ENCODE measurements around the gene NDEL1.
"Not testable (repeated sequence)": the region's sequence is repeated elsewhere in the genome, so short reads cannot be mapped to it uniquely, and the experiment has no call there.

Gene NDEL1

DNA sequence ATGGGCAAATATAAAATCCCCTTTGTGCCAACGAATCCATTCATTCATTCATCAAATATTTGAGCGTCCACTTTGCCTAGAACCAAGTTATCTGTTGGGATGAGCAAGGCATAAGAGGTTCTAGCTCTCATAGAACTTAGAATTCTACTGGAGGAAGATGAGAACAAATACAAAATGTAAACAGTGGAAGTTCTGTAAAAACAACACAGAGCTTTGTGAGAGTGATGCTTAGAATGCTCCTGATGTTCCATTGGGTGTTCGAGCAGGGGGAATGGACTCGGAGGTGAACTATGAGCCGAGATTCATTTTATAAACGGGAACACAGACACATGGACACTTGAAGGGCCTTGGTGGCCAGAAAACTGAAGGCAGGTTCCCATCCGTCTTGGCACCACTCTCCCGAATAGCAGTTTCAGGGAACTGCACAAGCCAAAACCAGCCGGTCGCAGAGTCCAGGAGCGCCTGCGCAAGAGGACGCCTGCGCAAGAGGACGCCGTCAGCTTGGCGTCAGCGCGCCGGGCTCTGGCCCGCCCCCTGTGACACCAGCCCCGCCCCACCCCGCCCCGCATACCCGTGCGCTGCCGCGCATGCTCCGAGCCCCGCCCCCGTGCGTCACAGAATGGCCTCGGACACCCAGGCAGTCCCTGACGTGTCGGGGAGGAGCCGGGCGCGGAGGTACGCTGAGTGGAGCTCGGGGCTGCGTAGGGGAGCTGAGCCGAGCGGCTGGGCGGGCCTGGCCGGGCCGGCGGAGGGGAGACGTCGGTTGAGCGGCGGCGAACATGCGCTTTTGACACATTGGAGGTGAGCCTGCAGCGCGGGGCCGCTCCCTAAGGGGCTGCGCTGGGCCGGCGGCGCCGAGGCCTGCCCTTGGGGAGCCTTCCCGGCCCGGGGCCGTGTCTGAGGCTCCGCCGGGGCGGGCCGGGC, at the start of gene NDEL1:
Gene NDEL1 (plus strand): TSS at position 640 of the 924 bp plus-strand sequence. CDS start 8,388 bp downstream, outside the sequence.
- peak; percentile 100 for DNase-seq

GRCh38 chr17:8386841-8387240, 48.8 kb upstream of the NDEL1 start:
- no peak for DNase-seq

- DNase-seq = no peak
These were observed 47.6 kb upstream of the NDEL1 start for GRCh38 chr17:8387914-8388651.

- no peak for DNase-seq
These were observed 44.0 kb upstream of the NDEL1 start for GRCh38 chr17:8391711-8392110.

DNA sequence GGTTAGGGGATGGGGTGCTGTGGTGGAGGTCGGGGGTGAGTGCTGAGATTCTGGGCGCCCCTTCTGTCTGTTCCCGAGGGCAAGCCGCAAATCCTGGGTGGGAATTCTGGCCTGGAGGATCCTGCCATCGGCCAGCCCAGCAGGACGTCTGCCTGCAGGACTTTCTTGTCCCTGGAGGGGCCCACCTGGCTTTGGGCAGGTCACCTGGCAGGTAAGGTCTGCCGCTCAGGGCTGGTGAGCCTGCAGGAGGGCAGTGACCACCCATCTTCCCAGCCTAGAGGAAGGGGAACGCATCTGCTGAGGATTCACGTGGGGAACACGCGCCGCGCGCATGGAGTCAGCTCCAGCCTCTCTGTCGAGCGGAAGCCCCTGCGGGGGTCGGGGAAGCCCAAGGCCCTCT, 43.4 kb upstream of the NDEL1 start:
- DNase-seq = peak; percentile 41

DNA sequence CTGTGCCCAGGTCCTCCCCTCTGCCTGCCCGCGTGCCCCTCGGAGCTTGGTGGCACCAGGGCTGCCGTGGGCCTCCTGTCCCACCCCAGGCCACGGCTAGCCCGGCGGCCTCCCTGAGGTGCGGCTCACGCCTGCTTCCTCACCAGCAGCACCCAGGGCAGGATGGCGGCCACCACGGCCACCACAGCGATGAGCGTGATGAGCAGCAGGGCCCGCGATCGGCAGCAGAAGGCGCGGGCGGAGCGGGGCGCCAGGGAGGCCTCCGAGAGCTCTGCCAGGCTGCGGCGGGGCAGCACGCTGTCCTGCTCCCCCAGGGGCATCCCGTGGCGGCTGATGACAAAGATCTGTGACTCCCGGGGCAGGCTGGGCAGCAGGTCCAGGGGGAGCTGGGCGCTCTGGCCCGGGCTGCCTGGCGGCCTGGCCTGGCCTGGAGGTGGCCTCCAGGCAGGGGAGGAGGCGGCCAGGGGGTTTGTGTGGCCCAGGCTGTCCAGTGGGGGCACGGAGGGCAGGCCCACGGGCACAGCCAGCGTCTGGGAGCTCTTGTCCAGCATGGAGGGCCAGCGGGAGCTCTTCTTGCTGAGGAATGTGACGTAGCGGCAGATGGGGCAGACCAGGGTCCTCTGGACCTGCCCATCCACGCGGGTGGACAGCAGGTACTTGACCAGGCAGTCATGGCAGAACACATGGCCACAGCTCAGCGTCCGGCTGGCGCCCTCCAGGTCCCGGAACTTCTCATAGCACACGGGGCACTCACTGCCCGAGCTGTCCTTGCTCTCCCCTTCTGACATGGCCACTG, 42.8 kb upstream of the NDEL1 start:
- DNase-seq = peak; percentile 57

- DNase-seq = peak; percentile 70
These were observed 42.0 kb upstream of the NDEL1 start for GRCh38 chr17:8393470-8394231.

DNA sequence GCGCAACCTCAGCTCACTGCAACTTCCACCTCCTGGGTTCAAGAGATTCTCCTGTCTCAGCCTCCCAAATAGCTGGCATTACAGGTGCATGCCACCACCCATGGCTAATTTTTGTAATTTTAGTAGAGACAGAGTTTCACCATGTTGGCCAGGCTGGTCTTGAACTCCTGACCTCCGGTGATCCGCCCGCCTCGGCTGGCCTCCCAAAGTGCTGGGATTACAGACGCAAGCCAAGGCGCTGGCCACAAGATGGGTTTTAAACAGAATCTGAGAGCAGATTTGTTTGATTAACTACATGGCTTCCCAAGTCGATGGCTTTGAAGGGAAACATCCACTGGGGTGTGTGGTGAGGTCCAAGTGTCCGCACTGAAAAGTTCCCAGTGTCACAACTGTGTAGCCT, 41.2 kb upstream of the NDEL1 start:
- not testable (repeated sequence) for DNase-seq

GRCh38 chr17:8397636-8398035, 38.0 kb upstream of the NDEL1 start, which contains the start of gene RNF222:
TSS of gene RNF222 (minus strand) at chr17:8397827. CDS start at chr17:8393461, 4,366 bp downstream.
- peak; percentile 81 for DNase-seq

- no peak for DNase-seq
These were observed 36.7 kb upstream of the NDEL1 start for GRCh38 chr17:8398980-8399379.

GRCh38 chr17:8401107-8401506, 34.6 kb upstream of the NDEL1 start:
- no peak for DNase-seq

GRCh38 chr17:8402921-8403536, 32.7 kb upstream of the NDEL1 start:
- DNase-seq = peak; percentile 32

DNA sequence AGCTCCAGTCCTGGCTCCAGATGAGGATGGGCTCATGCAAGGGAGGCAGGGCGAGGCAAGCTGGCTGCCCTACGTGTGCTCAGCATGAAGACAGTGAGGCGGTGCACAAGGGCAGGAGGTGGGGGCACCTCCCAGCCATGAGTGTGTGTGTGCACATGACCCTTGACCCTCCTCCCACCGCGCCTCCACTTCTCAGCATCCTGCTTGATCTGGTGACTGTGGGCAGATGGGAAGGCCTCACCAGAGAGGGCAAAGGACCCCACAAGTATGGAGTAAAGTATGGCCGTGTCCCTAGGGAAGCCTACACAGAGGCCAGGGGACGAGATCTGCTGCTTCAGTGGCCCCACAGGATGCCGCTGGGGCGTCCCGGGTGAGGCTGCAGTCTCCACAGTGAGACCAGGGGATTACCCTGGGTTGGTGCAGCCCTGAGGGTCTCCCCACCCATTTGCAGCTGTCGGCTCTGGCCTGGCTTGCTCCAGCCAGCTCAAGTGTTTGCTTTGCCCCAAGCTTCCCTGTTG, 30.1 kb upstream of the NDEL1 start:
- DNase-seq = no peak

DNA sequence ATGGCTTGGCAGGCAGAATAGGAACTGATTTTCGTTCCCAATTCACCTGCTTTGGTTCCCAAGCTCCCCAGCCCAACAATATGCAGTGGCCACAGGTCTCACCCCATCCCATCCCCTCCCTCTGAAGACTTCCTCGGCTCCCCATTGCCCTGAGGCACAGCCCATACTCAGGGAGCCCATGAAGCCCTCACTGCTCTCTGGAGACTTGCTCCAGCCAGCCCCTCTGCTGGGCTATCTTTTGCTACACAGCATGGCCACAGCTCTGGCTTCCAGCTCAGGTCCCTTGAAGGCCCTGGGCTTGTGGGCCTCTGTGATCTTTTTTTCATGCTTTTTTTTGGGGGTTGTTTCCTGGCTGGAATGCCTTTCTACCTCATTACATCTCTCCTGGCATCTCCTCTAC, 29.5 kb upstream of the NDEL1 start:
- no peak for DNase-seq

GRCh38 chr17:8408371-8408770, 27.3 kb upstream of the NDEL1 start:
- peak; percentile 95 for DNase-seq

- DNase-seq = peak; percentile 96
These were observed 25.5 kb upstream of the NDEL1 start for GRCh38 chr17:8409966-8410882.

DNA sequence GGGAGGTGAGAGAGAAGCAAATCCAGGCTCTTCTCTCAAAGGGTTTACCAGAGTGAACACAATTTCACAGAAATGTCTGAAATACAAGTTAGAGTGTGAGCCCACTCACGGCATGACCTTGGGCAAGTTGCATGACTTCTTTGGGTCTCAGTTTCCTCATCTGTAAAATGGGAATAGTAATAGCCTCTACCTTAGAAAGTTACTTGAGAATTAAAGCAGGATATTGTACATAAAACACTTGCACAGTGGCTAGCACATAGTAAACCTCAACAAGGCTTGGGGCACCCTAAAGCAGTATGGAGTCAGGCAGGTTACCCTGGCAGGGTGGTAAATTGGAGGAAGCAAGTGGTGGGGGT, 24.8 kb upstream of the NDEL1 start:
- no peak for DNase-seq

- DNase-seq = no peak
These were observed 23.6 kb upstream of the NDEL1 start for GRCh38 chr17:8412089-8412488.

DNA sequence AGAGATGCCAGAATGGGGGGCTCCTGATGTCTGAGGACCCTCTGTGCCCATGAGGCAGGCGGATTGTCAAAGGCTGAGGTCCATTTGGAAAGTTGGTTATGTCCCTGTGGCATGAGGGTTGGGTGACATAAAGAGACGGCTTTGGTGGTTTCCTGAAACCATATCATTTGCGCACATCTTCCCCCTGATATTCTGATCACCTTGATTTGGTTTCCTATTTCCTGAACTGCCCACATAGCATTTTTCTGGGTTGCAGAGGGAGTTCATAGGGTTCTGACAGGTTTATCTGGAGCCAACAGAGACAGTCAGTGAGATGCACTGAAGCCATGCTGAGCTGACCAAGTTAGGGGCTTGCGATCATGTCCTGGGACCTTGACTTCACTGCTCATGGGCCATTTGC, 22.4 kb upstream of the NDEL1 start:
- DNase-seq = no peak

DNA sequence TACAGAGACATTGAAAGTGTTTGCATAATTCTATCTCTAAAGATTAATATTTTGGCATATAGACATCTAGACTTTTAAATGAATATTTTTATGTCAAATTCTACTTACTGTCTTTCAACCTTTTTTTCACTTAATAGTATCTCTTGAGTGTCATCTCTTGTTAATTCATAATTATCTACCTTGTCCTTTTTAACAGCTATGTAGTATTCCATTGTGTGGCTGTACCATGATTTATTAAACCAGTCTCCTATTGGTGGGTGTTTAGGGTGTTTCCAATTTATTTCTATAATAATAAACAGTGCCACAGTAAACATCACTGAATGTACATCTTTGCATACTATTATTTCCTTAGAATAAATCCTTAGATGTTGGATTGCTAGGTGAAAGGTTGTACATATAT, 21.7 kb upstream of the NDEL1 start:
- no peak for DNase-seq

DNA sequence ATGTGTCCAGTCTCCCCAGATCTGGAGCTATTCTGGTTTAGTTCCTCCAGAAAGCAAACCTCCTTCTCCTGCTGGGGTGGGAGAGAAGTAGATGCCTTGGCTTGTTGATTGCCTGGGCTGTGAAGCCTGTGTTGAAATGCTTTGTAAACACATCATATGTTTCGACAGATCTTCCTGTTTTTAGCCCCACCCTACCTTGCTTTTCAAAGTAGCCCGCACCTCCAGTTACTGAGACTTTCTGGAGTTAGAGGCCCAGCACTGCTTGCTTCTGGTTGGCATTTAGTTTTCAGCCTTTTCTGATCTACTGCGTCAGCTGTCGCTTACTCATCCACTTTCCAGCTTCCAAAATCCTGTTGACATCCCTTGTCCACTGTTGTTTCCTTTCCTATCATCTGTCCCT, 17.9 kb upstream of the NDEL1 start:
- DNase-seq = no peak
